ENCODE data around the gene EHD2.

Gene EHD2

GRCh38 chr19:47752440-47753211, 39.4 kb downstream of the EHD2 start:
- ChIA-PET POLR2A (ENCODE audit: low non-redundant PET) (no interaction called here), CTCF (interaction anchor here (0.7 kb wide), 1 partner anchor 40 kb away, joined by 10 read pairs; no protein-coding TSS in a partner anchor)
- H3K27ac ChIP-seq: peak overlapping the region; percentile 12; the same call in 1 of the 2 replicates
- TF ChIP-seq CTCF (conservative IDR thresholded peaks at IDR 0.05; ENCODE audit: low read depth): no peak
- no peak for DNase-seq (ENCODE audit: low spot score)

DNA sequence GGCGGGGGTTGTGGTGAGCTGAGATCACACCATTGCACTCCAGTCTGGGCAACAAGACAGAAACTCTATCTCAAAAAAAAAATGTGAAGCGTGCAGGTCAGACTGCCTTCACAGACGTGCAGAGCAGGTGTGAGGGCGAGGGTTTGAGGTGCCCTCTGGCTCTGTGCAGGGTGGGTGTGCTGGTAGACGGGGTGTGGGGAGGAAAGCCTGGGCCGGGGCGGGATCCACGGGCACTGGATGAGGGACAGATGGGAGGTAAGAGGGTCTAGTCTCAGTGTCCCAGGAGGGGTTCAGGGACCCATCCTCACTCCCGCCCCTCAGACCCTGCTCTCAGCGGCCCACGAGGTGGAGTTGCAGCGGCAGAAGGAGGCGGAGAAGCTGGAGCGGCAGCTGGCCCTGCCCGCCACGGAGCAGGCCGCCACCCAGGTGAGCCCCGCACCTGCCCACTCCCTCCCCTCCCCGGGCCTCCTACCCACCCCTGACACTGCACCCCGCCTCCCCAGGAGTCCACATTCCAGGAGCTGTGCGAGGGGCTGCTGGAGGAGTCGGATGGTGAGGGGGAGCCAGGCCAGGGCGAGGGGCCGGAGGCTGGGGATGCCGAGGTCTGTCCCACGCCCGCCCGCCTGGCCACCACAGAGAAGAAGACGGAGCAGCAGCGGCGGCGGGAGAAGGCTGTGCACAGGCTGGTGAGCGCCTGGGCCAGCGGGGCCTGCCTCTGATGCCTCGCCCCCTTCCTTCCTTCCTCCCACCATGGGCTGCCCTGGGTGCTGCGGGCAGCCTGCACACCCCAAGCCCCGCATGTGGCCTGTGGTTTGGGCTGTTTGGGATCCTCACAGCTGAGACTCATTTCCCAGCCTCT, 41.2 kb downstream of the EHD2 start:
- H3K27ac ChIP-seq: no peak overlapping the region
- POLR2A ChIA-PET (ENCODE audit: low non-redundant PET): interaction anchor here (0.7 kb wide), 1 partner anchor 41 kb away, joined by 6 read pairs; no protein-coding TSS in a partner anchor
- CTCF ChIA-PET: interaction anchor here (0.6 to 1.0 kb wide), 2 partner anchors 8 to 42 kb away, joined by 3 read pairs; no protein-coding TSS in a partner anchor
- no peak for DNase-seq (ENCODE audit: low spot score)
- TF ChIP-seq CTCF (conservative IDR thresholded peaks at IDR 0.05; ENCODE audit: low read depth): no peak

DNA sequence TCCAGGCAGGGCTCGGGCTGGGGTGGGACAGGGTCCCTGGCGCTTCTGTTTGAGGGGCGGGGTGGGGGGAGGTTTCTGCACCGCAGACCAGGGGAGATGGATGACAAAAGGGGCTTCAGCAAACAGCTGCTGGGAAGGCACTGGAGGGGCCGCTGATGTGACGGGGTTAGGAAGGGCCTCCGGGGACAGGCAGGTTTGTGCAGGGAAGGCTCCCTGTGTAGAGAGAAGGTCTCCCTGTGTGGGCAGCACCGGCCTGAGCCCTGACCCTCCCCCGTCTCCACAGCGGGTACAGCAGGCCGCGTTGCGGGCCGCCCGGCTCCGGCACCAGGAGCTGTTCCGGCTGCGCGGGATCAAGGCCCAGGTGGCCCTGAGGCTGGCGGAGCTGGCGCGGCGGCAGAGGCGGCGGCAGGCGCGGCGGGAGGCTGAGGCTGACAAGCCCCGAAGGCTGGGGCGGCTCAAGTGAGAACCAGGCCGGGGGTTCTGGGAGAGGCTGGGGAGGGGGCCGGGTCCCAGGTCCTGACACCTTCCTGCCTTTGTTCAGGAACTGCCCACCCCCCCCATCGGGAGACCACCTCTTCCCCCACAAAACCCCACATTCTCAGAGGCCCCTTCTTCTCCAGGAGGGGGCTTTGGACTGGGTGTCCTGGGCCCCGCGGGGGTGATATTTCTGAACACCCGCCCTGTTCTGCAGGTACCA, 42.0 kb downstream of the EHD2 start:
- H3K27ac ChIP-seq: no peak overlapping the region
- no peak for DNase-seq (ENCODE audit: low spot score)
- no peak for TF ChIP-seq CTCF (conservative IDR thresholded peaks at IDR 0.05; ENCODE audit: low read depth)
- POLR2A ChIA-PET (ENCODE audit: low non-redundant PET): interaction anchor here (0.7 kb wide), 1 partner anchor 42 kb away, joined by 6 read pairs; no protein-coding TSS in a partner anchor
- CTCF ChIA-PET: interaction anchor here (0.6 to 1.0 kb wide), 3 partner anchors 9 to 42 kb away, joined by 3 read pairs; no protein-coding TSS in a partner anchor

DNA sequence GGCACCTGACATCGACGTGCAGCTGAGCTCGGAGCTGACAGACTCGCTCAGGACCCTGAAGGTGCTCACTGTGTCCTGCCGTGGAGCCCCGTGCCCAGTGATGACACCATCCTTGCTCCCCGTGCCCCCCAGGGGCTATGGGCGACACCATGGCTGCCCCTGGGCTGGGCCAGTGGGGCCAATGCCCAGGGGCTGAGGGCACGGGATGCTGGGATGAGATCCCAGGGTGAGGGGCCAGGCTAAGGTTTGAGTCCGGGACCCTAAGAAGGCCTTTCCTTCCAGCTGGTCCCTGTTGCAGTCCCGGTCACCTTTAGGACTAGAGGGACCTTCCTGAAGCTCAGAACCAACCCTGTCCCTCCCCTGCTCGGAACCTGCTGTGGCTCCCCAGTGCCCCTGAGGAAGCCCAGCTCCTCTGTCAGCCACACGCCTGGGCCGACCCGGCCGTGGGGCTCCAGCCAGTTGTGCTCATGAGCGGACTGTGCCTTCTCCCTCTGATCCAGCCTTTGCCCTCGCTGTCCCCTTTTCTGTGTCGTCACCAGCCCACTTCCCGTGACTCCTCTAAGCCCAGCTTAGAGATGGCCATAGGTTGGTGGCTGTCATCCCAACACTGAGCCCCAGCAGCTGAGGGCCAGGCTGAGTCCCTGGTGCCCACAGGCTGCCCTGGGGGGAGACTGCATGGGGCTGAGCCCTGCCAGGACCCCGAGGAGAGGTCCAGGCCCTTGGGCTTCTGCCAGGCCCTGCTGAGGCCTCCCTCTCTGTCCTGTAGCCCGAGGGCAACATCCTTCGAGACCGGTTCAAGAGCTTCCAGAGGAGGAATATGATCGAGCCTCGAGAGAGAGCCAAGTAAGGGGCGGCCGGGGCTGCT, 42.8 kb downstream of the EHD2 start:
- H3K27ac ChIP-seq: no peak overlapping the region
- ChIA-PET POLR2A (ENCODE audit: low non-redundant PET) (interaction anchor here (0.5 to 0.6 kb wide), 2 partner anchors 8 to 46 kb away, joined by 3 to 6 read pairs; no protein-coding TSS in a partner anchor), CTCF (interaction anchor here (0.7 to 1.0 kb wide), 2 partner anchors 8 to 43 kb away, joined by 3 read pairs; partner anchors contain the start of gene EHD2)
- DNase-seq (ENCODE audit: low spot score): no peak
- TF ChIP-seq CTCF (conservative IDR thresholded peaks at IDR 0.05; ENCODE audit: low read depth): no peak

- 0 out of 2 replicates have a peak overlapping the region, but pooled peaks have one; percentile 6 for H3K27ac ChIP-seq
- no peak for TF ChIP-seq CTCF (conservative IDR thresholded peaks at IDR 0.05; ENCODE audit: low read depth)
- POLR2A ChIA-PET (ENCODE audit: low non-redundant PET): no interaction called here
- no peak for DNase-seq (ENCODE audit: low spot score)
- CTCF ChIA-PET: interaction anchor here (1.0 kb wide), 1 partner anchor 44 kb away, joined by 3 read pairs; the partner anchor contains the start of gene EHD2
Observed at GRCh38 chr19:47756627-47756929, 43.4 kb downstream of the EHD2 start.
